Thyroid gland (tissue), 4 donors: ENCODE results near the gene ASCC3. TPM values are rescaled to one million over a fixed set of nuclear protein-coding genes. Genes with fewer than 3 reads are reported as not detected.

ENCODE experiments used
- DNase-seq, 2 donors: peaks; one replicate each; pipeline ENCODE4 v3.0.0-alpha.2; 2019
- H3K27ac ChIP-seq, 3 donors: fragments of 200-600 bp; sonication (generic); 1 replicate in 2 of 3; 2 replicates in 1 of 3; pipeline ENCODE4 v1.5.1; 2016 to 2019; ENCODE audit warnings: mild to moderate bottlenecking in 1 of 3, moderate library complexity in 1 of 3
- H3K27me3 ChIP-seq: fragments of 200-600 bp; sonication (generic); one replicate; pipeline ENCODE4 v1.5.1; 2019
- H3K36me3 ChIP-seq, 2 donors: fragments of 200-600 bp; sonication (generic); one replicate each; pipeline ENCODE4 v1.5.1; 2016 to 2019
- H3K4me1 ChIP-seq, 2 donors: fragments of 200-600 bp; sonication (generic); one replicate each; pipeline ENCODE4 v1.5.1; 2017 to 2019
- H3K4me3 ChIP-seq, 3 donors: fragments of 200-600 bp; sonication (generic); replicated peaks in 1 of 3; 1 replicate in 2 of 3; 2 replicates in 1 of 3; pipeline ENCODE4 v1.5.1; 2016; ENCODE audit warnings: mild to moderate bottlenecking in 1 of 3
- H3K9me3 ChIP-seq: fragments of 200-600 bp; sonication (generic); one replicate; pipeline ENCODE4 v1.5.1; 2017
- CTCF ChIP-seq, 6 experiments: fragments of 200-600 bp in 3 of 6; fragments of 450-650 bp in 3 of 6; sonication (generic) in 3 of 6; IDR thresholded peaks; one replicate each; pipeline ENCODE4 v1.5.1; 2016 to 2019; ENCODE audit warnings: antibody characterized with exemption in 6 of 6, mild to moderate bottlenecking in 2 of 6, inconsistent platforms in 1 of 6, moderate library complexity in 1 of 6
- POLR2A ChIP-seq, 2 donors: fragments of 450-650 bp; IDR thresholded peaks; one replicate each; pipeline ENCODE4 v1.6.1; 2017; ENCODE audit warnings: antibody characterized with exemption in 2 of 2, mild to moderate bottlenecking in 2 of 2, moderate library complexity in 1 of 2
- WGBS, 2 donors: methylation state at CpG; one replicate each; pipeline ENCODE4 v1.1.5; 2017; 5-methylcytosine and 5-hydroxymethylcytosine counted together
- intact Hi-C: fragments of 100-400 bp; cut with DNase I; formaldehyde crosslinking; loops from one replicate; pipeline ENCODE4 v1.15.1; 2023
- total RNA-seq, 4 donors: library from RNA; depleted of rRNA; stranded (reverse); fragments of >200 nt; gene quantifications; one replicate each; pipeline ENCODE4 v1.2.3, GENCODE V29; 2016

Gene ASCC3
- total RNA-seq, 4 donors from 2014 or later, result 27.3 to 40.1 (median 33.8) TPM

- H3K9me3 ChIP-seq, result no peaks in the 10 kb centered on the region
- no peak overlapping the region for H3K27ac ChIP-seq
- no peaks in the 10 kb centered on the region for H3K36me3 ChIP-seq
- no peak overlapping the region for H3K4me3 ChIP-seq
- intact Hi-C loops, result no loop called here
- WGBS, 2 donors, result 98 to 100% methylated on average over 2 of the region's 2 CpGs
- TF ChIP-seq CTCF (IDR thresholded peaks at IDR 0.05) (no peak), POLR2A (IDR thresholded peaks at IDR 0.05) (no peak)
- H3K27me3 ChIP-seq, result no peaks in the 10 kb centered on the region
- DNase-seq, result no peak
- H3K4me1 ChIP-seq, result no peaks in the 10 kb centered on the region
These were observed 195.4 kb downstream of the ASCC3 start for GRCh38 chr6:100685747-100686146.

- no peaks in the 10 kb centered on the region for H3K4me1 ChIP-seq
- WGBS, 2 donors, result 65 to 78% methylated on average over 1 of the region's 1 CpG
- DNase-seq, result no peak
- H3K9me3 ChIP-seq, result no peaks in the 10 kb centered on the region
- intact Hi-C loops, result no loop called here
- H3K36me3 ChIP-seq, result no peaks in the 10 kb centered on the region
- H3K27ac ChIP-seq, result no peak overlapping the region
- H3K4me3 ChIP-seq, result no peak overlapping the region
- H3K27me3 ChIP-seq, result no peaks in the 10 kb centered on the region
- TF ChIP-seq POLR2A (IDR thresholded peaks at IDR 0.05), result no peak
- TF ChIP-seq CTCF (IDR thresholded peaks at IDR 0.05), result no peak
These were observed 201.0 kb downstream of the ASCC3 start for GRCh38 chr6:100680163-100680562.

GRCh38 chr6:100678027-100678426 lies 203.1 kb downstream of the ASCC3 start:
- 87 to 90% methylated on average over 1 of the region's 1 CpG for WGBS, 2 donors
- Histone ChIP-seq H3K9me3 (no peaks in the 10 kb centered on the region), H3K27ac (no peak overlapping the region), H3K4me3 (no peak overlapping the region), H3K27me3 (no peaks in the 10 kb centered on the region), H3K4me1 (no peaks in the 10 kb centered on the region), H3K36me3 (no peaks in the 10 kb centered on the region)
- intact Hi-C loops, result no loop called here
- no peak for TF ChIP-seq POLR2A (IDR thresholded peaks at IDR 0.05)
- no peak for TF ChIP-seq CTCF (IDR thresholded peaks at IDR 0.05)
- no peak for DNase-seq

- WGBS, 2 donors, result 94 to 98% methylated on average over 1 of the region's 1 CpG
- H3K4me1 ChIP-seq, result no peaks in the 10 kb centered on the region
- no peaks in the 10 kb centered on the region for H3K36me3 ChIP-seq
- no peak for DNase-seq
- no peak overlapping the region for H3K4me3 ChIP-seq
- intact Hi-C loops, result no loop called here
- no peaks in the 10 kb centered on the region for H3K27me3 ChIP-seq
- H3K27ac ChIP-seq, result no peak overlapping the region
- H3K9me3 ChIP-seq, result no peaks in the 10 kb centered on the region
- TF ChIP-seq CTCF (IDR thresholded peaks at IDR 0.05) (no peak), POLR2A (IDR thresholded peaks at IDR 0.05) (no peak)
These were observed 203.9 kb downstream of the ASCC3 start for GRCh38 chr6:100677240-100677639.

- Histone ChIP-seq H3K27ac (no peak overlapping the region), H3K36me3 (no peaks in the 10 kb centered on the region), H3K4me3 (no peak overlapping the region), H3K4me1 (no peaks in the 10 kb centered on the region), H3K27me3 (no peaks in the 10 kb centered on the region), H3K9me3 (no peaks in the 10 kb centered on the region)
- intact Hi-C loops, result no loop called here
- TF ChIP-seq CTCF (IDR thresholded peaks at IDR 0.05) (no peak), POLR2A (IDR thresholded peaks at IDR 0.05) (no peak)
- no peak for DNase-seq
- 56 to 62% methylated on average over 2 of the region's 2 CpGs for WGBS, 2 donors
These were observed 207.5 kb downstream of the ASCC3 start for GRCh38 chr6:100673641-100674040.
